Heart left ventricle (tissue), 13 donors: ENCODE results near the gene TNFSF10.

ENCODE experiments used
- POLR2A ChIP-seq, 2 donors: fragments of 450-650 bp; IDR thresholded peaks; one replicate each; pipeline ENCODE4 v1.6.1; 2017; ENCODE audit warnings: antibody characterized with exemption in 2 of 2, mild to moderate bottlenecking in 2 of 2, moderate library complexity in 2 of 2
- TF ChIP-seq, protein P1 (sequence below), 12 donors: fragments of 200-600 bp; sonication (generic) in 4 of 12; IDR thresholded peaks; one replicate each; pipeline versions ENCODE4 v1.5.0 to v1.8.0; 2018 to 2022; ENCODE audit warnings: antibody characterized with exemption in 12 of 12, mild to moderate bottlenecking in 5 of 12
- donor health status: ischemic (EF 13 %, LVEDD 7.1; RV severe dilation, severe dysfunction).
- donor health status: DM: no; HTN: yes; CAD: no.
- donor health status: DM: no; HTN: no; CAD: no.
- donor health status: ischemic (EF 25% LVEDD 6.9; RV normal size, moderate dysfunction).
- donor health status: ischemic (EF 25% LVEDD 5.7; RV mildly dilated, moderate dysfunction).
- donor health status: ischemic (EF 35%, LVEDD 5.7; RV mildly dilated, moderate dysfunction).
- donor health status: nonischemic (EF 11% LVEDD 7.7; RV severe dilation, severe dysfunction).
- donor health status: DM: yes; HTN: yes; CAD: no.
- donor health status: PGD.
- donor health status: ischemic (EF 29% LVEDD 5.4; RV normal size, mild dysfunction).
- donor health status: nonischemic (EF 23%, LVEDD 6.1; RV moderate dilation, normal function).

- TF ChIP-seq, protein P1, sequence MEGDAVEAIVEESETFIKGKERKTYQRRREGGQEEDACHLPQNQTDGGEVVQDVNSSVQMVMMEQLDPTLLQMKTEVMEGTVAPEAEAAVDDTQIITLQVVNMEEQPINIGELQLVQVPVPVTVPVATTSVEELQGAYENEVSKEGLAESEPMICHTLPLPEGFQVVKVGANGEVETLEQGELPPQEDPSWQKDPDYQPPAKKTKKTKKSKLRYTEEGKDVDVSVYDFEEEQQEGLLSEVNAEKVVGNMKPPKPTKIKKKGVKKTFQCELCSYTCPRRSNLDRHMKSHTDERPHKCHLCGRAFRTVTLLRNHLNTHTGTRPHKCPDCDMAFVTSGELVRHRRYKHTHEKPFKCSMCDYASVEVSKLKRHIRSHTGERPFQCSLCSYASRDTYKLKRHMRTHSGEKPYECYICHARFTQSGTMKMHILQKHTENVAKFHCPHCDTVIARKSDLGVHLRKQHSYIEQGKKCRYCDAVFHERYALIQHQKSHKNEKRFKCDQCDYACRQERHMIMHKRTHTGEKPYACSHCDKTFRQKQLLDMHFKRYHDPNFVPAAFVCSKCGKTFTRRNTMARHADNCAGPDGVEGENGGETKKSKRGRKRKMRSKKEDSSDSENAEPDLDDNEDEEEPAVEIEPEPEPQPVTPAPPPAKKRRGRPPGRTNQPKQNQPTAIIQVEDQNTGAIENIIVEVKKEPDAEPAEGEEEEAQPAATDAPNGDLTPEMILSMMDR (IDR thresholded peaks at IDR 0.05): no peak
- no peak for TF ChIP-seq POLR2A (IDR thresholded peaks at IDR 0.05)
Observed at GRCh38 chr3:172536993-172537419, 13.8 kb upstream of the TNFSF10 start.
